Tibial nerve (tissue), 4 donors: Measurements from ENCODE around the gene ALKBH7.

Experiments used
- CTCF ChIP-seq, 5 experiments: fragments of 200-600 bp in 3 of 5; fragments of 450-650 bp in 2 of 5; sonication (generic) in 3 of 5; IDR thresholded peaks; one replicate each; pipeline ENCODE4 v1.5.1; 2016 to 2019; ENCODE audit warnings: antibody characterized with exemption in 5 of 5, mild to moderate bottlenecking in 3 of 5, moderate library complexity in 2 of 5
- EP300 ChIP-seq, 2 donors: sonication (generic); formaldehyde crosslinking; IDR thresholded peaks; one replicate each; pipeline ENCODE4 v1.6.1; 2017; ENCODE audit warnings: antibody characterized with exemption in 2 of 2, mild to moderate bottlenecking in 1 of 2
- POLR2A ChIP-seq, 2 donors: fragments of 450-650 bp; IDR thresholded peaks; one replicate each; pipeline ENCODE4 v1.6.1; 2017; ENCODE audit warnings: antibody characterized with exemption in 2 of 2, mild to moderate bottlenecking in 2 of 2, moderate library complexity in 2 of 2

- TF ChIP-seq CTCF (IDR thresholded peaks at IDR 0.05) (no peak), POLR2A (IDR thresholded peaks at IDR 0.05) (no peak), EP300 (IDR thresholded peaks at IDR 0.05) (no peak)
Measured at GRCh38 chr19:6409346-6409745, 36.8 kb downstream of the ALKBH7 start.
